Epithelial cell of proximal tubule (primary cell): ENCODE measurements around the gene RALGDS. TPM values are rescaled to one million over a fixed set of nuclear protein-coding genes. Genes with fewer than 3 reads are reported as not detected.

Experiments
- DNase-seq: peaks from one replicate; pipeline ENCODE4 v3.0.0-alpha.2; 2011; ENCODE audit warnings: low read depth
- H3K4me3 ChIP-seq: 2 replicates; pipeline ENCODE4 v1.5.1; 2011; ENCODE audit warnings: low read depth, mild to moderate bottlenecking, low read length
- total RNA-seq: library from RNA; depleted of rRNA; stranded (reverse); fragments of >200 nt; gene quantifications from 2 replicates; pipeline ENCODE4 v1.2.3, GENCODE V29; 2015
- TF ChIP-seq, protein P1 (sequence below): conservative IDR thresholded peaks from 2 replicates; pipeline ENCODE4 v1.5.1; 2012; ENCODE audit warnings: low read depth, mild to moderate bottlenecking, low read length

The RALGDS gene
- total RNA-seq, 1 donor from 2014 or later: 39.0 TPM

DNA sequence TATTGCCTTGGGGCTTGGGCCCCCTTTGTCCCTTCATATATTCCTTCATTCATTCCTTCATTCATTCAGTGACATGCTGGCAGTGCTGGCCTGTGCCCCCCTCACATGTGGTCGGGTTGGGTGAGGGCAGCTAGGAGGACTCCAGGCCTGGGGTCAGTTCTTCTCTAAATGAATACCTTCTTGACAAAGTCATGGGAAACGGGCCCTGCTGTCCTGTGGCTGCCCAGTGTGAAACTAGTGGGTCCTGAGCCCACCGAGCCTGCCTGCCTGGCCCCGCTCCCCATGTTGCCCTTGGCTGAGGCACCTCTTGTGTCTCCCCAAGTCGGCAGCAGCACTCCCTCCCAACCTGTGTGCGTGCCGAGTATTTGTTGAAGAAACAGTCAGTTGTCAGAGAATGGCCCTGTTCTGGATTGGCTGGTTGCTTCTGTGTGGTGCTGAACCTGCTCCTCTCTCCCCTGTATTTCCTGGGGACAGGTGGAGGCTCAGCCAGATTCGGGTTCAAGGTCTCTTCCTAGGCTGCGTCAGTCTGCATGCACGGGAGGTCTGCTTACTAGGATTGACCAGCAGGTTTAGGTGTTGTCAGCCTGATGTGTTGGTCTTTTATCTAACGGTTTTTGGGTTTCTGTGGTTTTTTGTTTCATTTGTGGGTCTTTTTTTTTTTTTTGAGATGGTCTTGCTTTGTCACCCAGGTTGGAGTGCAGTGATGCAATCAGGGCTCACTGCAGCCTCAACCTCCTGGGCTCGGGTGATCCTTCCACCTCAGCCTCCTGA, 62.3 kb downstream of the RALGDS start:
- DNase-seq: no peak
- H3K4me3 ChIP-seq: no peak overlapping the region
- TF ChIP-seq, protein P1, sequence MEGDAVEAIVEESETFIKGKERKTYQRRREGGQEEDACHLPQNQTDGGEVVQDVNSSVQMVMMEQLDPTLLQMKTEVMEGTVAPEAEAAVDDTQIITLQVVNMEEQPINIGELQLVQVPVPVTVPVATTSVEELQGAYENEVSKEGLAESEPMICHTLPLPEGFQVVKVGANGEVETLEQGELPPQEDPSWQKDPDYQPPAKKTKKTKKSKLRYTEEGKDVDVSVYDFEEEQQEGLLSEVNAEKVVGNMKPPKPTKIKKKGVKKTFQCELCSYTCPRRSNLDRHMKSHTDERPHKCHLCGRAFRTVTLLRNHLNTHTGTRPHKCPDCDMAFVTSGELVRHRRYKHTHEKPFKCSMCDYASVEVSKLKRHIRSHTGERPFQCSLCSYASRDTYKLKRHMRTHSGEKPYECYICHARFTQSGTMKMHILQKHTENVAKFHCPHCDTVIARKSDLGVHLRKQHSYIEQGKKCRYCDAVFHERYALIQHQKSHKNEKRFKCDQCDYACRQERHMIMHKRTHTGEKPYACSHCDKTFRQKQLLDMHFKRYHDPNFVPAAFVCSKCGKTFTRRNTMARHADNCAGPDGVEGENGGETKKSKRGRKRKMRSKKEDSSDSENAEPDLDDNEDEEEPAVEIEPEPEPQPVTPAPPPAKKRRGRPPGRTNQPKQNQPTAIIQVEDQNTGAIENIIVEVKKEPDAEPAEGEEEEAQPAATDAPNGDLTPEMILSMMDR: no peak

DNA sequence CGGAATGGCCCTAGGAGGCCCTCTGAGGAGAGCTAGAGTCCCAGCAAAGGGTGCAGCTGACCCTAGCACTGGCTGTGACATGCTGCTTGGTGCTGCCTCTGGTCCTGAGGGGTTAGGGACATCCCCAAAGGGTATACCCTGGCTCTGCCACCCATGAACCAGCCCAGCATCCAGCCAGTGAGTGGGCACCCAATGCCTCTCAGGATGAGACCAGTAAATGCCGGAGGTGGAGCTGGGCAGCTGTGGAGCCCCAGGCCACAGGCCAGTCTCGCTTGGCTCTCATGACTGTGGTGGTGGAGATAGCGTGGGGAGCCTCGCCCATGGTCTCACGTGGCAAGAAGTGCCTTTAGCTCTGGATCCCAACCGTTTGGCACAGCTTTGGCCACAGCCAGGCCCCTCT, 63.0 kb downstream of the RALGDS start:
- no peak for DNase-seq
- H3K4me3 ChIP-seq: no peak overlapping the region
- TF ChIP-seq, protein P1: no peak

DNA sequence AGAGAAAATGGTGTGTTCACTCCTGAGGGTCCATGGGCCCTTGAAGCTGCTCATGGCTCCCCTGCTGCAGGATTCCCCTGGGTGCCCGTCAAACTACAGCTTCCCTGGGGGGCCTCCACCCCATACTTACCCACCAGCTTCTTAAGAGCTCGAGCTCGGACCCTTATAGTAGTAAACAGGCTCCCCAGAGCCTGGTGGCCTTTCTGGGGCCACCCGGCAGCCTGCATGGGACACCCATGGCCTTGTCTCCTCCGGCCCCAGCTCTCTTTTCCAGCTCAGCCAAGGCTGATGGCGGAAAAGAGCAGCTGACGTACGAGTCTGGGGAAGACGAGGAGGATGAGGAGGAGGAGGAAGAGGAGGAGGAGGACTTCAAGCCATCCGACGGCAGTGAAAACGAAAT, 63.5 kb downstream of the RALGDS start:
- TF ChIP-seq, protein P1: no peak
- no peak overlapping the region for H3K4me3 ChIP-seq
- DNase-seq: no peak

DNA sequence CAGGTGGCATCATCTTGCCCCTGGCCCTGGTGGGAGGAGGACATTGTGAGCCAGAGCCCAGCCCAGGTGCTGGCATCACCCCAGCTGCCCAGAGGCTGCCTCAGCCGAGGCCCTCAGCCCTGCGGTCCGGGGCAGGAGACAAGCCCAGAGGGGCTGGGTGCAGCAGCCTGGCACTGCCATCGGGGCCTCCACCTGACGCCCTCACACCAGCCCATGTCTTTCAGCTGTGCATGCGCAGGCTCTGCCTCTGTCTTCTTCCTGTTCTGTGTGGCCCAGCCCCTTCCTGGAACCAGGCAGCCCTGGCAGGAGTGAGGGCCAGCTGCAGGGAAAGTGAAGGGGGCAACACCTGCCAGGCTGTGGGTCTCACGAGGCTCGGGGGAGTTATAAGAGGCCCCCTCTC, 64.0 kb downstream of the RALGDS start:
- no peak for DNase-seq
- TF ChIP-seq, protein P1: no peak
- no peak overlapping the region for H3K4me3 ChIP-seq

DNA sequence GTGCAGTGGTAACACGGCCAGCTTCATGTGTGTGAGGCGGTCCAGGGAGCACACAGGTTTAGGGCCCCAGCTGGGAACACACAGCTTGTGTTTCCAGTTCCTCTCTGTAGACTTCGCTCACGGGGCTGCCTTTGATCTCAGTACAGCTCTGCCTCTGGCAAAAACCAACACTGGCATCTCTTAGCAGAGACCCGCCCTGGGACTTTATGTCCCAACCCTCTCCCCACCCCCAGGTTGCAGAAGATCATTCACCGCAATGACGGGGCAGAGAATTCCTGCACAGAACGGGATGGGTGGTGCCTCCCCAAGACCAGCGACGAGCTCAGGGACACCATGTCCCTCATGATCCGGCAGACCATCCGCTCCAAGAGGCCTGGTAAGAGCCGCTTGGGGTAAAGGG, 64.5 kb downstream of the RALGDS start:
- no peak overlapping the region for H3K4me3 ChIP-seq
- TF ChIP-seq, protein P1: no peak
- no peak for DNase-seq

DNA sequence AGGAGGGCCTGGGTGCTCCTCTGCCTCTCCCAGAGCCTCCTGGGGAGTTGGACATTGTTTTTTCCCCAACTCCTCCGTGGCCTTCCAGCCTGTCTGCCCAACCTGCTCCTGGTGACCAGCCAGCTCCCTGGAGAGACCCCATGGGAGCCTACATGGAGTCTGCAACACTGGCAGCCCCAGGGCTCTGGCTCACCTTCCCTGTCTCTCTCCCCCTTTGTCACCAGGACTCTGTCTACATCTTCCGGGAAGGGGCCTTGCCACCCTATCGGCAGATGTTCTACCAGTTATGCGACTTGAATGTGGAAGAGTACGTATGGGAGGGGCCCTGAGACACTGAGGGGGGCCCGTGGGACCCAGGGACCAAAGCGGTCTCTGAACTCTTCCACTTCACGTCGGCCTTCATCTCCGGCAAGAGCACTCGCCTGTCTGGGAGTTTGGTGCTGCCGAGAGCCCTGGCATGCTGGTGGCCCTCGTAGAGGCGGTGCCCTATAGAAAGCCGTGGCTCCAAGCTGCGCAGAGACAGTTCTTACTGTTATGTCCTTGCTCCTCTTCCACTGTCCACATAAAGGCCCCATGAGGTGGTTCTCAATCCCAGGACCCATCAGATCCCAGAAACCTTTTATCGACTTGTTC, 65.1 kb downstream of the RALGDS start:
- H3K4me3 ChIP-seq: no peak overlapping the region
- TF ChIP-seq, protein P1: no peak
- no peak for DNase-seq
